Nucleus accumbens (tissue), 56 donors: ENCODE measurements around the gene NR5A2.
"Not testable (repeated sequence)": the region's sequence is repeated elsewhere in the genome, so short reads cannot be mapped to it uniquely, and the experiment has no call there.

Source experiments
- DNase-seq, 56 donors: peaks; one replicate each; lab custom pipeline; 2025; lab: John Stamatoyannopoulos, UW

The NR5A2 gene

DNA sequence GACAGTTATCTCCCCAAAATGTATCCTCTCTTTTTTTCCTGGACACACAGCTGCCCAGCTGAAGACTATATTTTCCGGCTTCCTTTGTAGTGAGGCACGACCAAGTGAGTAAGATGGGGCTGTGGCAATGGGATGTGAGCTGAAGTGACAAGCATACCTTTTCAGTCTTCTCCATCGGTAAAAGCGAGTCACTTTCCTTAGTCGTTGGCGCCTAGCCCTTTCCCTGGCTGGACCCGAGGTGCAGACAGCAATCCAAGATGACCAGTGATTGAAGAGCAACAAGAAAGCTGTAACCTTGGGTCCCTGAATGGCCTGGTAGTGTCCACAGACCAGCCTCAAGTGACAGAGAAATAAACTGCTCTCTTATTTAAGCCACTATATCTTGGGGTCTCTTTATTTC, 155.2 kb downstream of the NR5A2 start:
- no peak for DNase-seq

DNA sequence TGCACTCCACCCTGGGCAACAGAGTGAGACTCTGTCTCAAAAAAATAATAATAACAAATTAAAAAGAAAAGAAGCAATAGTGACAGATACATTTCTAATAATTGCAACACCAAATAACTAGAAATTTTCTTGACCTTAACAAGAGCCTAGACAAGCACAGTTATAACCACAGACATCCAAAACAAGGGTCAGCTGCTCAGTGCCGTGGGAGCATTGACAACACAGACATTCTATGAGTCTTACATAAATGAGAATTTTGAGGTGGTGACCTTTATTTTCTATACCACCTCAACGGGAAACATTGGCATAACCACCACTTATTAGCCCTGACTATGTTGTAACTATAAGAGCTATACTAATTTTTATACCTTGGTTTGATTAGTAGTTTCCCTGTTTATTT, 156.1 kb downstream of the NR5A2 start:
- no peak for DNase-seq

DNA sequence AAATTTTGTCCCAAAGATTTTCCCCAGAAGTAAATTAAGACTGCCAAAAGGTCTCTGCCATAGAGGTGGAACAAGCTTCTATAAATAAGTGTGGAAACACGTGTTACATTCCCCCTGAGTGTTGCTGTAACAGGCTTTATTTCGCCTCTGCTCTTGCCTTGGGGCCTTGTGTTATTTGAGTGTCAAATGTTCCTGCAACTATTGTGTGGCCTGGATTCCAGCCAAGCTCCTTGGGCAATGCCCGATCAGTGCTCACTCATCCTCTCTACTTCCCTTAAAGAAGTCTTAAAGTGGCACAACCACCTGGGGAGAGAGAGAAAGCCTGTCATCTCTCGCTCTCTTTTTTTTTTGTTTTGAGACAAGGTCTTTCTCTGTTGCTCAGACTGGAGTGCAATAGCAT, 156.7 kb downstream of the NR5A2 start:
- peak in 20 of 56 donors; percentile 3 to 59 (median 16) for DNase-seq

DNA sequence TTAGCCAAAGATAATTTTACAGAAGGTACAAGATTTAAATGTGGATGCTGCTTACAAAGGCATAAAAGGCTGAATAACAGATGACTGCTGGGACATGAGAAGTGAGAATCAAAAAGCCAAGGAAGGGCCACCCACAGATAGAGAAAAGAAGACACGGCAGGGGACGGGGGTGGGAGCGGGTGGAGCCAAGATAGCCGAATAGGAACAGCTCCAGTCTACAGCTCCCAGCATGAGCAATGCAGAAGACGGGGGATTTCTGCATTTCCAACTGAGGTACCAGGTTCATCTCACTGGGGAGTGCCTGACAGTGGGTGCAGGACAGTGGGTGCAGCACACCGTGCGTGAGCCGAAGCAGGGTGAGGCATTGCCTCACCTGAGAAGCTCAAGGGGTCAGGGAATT, 157.7 kb downstream of the NR5A2 start:
- DNase-seq: peak in 10 of 56 donors; percentile 3 to 36 (median 13)

DNA sequence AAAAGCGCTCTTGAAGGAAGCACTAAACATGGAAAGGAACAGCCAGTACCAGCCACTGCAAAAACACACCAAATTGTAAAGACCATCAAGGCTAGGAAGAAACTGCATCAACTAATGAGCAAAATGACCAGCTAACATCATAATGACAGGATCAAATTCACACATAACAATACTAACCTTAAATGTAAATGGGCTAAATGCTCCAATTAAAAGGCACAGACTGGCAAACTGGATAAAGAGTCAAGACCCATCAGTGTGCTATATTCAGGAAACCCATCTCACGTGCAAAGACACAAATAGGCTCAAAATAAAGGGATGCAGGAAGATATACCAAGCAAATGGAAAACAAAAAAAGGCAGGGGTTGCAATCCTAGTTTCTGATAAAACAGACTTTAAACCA, 159.8 kb downstream of the NR5A2 start:
- not testable (repeated sequence) for DNase-seq

DNA sequence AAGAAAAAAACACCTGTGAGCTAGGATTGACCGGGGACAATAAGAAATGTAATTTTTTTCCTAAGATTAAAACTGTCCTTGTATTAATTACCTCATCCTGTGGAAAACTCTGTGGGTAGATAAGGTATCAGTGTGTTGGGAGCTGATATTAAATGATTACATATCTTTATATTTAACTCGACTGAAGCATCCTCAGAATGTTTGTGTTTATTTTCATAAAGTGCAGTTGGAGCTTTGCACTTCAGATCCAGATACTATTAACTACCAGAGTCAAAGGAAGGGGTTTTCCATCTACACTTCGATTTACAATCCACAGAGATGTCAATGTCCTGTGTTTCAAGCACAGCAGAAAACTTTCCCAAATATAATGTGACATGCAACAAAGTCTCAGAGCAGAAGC, 164.5 kb downstream of the NR5A2 start:
- DNase-seq: no peak

DNA sequence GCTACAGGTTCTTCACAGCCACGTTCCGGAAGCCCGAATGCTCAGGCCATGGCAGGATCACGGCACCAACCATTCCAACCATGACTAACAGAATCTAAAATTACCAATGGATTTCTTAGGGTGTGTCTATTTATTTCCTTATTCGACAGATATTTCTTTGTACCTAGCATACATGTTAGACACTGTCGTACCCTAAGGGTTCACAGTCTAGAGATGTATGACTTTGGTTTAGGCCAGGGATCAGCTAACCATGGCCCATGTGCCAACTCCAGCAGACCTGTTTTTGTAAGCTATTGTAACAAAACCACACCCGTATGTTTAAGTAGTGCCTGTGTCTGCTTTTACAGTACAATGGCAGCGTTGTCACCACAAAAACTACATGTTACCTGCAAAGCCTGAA, 167.0 kb downstream of the NR5A2 start:
- DNase-seq: no peak

DNA sequence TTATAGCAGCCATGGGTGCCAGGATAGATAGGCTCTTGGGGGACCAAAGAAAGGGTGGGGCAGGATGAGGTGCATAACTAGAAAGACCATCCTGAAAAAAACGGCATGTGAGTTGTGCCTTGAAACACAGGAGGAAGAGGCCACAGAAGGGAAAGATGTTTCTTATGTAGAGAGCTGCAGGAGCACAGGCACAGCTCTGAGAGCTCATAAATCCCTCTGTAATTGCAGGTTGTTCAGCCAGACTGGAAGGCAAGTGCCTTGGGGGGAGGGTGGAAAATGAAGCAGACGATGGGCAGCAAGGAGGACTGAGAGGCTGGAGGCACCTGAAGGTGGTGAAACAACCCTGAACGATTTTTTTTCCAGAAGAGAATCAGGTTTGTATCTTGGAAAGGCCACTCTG, 170.7 kb downstream of the NR5A2 start:
- no peak for DNase-seq

DNA sequence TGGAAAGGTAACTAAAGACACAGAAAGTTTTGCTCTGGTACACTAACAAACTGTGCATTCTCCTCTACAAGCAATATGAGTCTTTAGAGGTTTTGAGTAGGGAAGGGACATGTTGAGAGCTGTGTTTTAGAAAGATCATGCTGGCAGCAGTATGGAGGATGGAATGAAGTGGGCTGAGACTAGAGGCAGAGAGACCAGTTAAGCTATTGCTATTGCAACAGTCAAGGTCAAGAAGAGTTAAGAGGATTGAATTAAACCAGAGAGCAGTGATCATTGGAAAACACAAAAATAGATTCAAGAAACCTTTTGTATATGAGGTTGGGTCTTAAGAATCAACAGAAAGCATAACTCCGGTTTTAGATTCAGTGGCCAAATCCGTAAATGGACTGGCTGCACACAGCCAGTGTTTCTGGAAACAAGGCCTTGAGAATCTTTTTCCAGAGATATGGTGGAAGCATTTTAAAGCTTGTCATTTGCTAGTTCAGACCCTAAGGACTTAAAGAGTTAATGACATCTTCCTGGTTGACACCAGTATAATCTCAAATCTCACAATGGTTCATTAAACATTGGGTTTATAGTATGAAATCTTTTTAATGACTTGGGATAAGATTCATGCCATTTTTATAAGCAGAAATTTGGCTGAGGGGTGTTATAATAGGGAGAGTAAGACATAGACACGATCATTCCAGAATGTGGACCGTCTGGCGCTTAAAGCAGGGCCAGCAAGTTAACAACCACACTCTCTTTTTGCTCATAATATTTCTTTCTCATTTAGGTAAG, 177.9 kb downstream of the NR5A2 start:
- no peak for DNase-seq

DNA sequence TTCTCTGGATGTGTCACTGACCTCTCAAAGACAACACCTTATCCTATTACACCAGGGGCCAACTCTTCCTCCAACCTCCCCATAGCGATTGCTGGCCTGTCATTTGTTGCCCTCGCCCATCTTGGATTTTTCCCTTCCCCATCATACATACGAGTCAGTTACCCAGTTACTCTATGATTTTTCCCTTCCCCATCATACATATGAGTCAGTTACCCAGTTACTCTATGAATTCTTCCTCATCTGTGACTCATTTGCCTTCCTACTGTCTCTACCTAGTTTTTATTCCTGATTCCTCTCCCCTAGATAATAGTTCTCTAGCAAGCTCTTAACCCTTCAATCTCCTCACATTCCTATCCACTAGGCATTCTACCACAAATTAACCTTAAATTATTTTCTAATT, 178.8 kb downstream of the NR5A2 start:
- no peak for DNase-seq

DNA sequence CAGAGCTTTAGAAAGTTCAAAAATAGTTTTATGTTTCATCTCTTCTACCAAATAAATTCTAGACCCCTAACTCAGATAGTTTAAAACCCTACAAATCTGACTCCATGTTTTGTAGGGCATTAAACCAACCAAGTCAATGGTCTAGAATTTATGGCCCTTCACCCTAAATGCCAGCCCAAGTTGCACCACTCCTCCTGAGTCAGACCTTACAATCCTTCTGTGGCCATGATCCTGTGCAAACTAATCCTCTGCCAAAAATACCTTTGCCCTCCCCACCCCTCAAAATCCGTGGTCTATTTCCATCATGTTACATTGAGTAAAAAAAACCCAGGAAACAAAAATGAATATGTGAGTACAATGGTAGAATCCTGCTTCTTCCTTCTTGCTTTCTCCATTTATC, 179.3 kb downstream of the NR5A2 start:
- DNase-seq: no peak

DNA sequence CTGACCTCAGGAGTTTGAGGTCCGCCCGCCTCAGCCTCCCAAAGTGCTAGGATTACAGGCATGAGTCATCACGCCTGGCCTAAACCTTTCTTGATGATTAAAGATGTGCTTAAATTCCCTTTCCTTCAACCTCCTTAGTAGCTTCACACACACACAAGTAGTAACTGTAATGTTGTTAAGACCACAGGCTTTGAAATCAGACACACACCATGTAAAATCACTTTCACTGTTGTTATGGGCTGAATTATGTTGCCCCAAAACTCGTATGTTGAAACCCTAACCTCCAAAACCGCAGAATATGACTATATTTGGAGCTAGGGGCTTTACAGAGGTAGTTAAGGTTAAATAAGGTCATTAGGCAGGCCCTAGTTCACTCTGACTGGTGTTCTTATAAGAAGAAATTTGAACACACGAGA, 180.2 kb downstream of the NR5A2 start:
- no peak for DNase-seq

DNA sequence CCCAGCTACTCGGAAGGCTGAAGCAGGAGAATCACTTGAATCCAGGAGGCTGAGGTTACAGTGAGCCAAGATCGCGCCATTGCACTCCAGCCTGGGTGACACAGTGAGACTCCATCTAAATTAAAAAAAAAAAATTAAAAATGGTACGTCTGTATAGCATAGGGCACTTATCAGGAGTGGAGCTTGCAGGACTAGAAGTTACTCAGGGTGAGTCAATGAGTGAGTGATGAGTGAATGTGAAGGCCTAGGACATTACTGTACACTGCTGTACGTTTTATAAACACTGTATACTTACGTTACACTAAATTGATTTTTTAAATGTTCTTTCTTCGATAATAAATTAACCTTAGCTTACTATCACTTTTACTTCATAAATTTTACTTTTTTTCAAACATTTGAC, 183.6 kb downstream of the NR5A2 start:
- no peak for DNase-seq

DNA sequence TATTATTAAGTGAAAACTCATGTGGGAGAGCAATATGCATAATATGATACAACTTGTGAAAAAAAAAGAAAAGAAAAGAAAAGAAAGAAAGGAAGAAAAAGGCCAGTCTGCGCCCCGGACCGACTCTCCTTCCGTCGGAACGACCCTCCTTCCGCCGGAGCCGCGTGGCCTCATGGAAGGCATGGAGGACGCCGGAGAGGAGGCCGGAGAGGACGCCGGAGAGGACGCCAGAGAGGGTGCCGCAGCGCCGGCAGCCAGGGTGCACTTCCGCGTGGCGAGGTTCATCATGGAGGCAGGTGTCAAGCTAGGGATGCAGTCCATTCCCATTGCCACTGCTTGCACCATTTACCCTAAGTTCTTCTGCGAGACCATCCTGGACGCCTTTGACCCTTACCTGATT, 185.9 kb downstream of the NR5A2 start:
- no peak for DNase-seq

DNA sequence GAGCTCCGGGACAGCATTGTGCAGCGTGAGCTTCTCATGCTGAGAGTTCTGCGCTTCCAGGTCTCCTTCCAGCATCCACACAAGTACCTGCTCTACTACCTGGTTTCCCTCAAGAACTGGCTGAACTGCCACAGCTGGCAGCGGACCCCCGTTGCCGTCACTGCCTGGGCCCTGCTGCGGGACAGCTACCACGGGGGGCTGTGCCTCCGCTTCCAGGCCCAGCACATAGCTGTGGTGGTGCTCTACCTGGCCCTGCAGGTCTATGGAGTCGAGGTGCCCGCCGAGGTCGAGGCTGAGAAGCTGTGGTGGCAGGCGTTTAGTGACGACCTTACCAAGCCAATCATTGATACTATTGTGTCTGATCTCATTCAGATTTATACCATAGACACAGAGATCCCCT, 186.4 kb downstream of the NR5A2 start:
- DNase-seq: no peak

DNA sequence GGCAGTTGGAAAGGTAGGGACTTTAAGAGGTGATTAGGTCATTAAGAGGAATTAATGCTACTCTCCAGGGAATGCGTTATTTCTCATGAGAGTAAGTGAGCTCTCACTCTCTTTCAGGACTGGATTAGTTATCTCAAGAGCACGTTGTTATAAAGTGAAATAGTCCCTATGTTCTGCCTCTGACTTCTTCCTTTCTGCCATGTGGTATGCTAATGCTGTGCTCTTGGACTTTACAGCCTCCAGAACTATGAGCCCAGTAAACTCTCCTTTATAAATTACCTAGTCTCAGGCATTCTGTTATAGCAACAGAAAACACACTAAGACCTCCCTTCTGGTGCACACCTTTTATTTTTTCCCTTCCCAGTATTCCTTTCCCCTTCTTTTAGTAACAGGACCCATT, 187.8 kb downstream of the NR5A2 start:
- DNase-seq: no peak

DNA sequence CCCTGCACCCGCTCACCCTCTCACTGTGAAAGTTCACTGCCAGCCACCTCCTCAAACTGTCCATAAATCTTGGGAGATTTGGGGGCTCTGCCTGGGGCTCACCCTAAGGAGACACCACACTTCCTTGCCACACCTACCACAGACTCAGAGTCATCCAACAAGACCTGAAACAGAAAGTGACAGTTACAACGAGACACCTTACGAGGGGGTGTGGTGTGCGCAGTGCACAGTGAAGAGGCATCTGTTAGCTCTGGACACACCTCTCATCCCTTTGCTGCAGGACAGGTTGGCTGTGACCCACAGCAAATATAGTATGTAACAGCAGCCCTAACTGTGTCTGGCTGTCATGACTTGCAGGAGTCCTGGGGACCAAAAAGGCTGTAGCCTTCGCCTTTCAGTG, 190.2 kb downstream of the NR5A2 start:
- DNase-seq: no peak

DNA sequence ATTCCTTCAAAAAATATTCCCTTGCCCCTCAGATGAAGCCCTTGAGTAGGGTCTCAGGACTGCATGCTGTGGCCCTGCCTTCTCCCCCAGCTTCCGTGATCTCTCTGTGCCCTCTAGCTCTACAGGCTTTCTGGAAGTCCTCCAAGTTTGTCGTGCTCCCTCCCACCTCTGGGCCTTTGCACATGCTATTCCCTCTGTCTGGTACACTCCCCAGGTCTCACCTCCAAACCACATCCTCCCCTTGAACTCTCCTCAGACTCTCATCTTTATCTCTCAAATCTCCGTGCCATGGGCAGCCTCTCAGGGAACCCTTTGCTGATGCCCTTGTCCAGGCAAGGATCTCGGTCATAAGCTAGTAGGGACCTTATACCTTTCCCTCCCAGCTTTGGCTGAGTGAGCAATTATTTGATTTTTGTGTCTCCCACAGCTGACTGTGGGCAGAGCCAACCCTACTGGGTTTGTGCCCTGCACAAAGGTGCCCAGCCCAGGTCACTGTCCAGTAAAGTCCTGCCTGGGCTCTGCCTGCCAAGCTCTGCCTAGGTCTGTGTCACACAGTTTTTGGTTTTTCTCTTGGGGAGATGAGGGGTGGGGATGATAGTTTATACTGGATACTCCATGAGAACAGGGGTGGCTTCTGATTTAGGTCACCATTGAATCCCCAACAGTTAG, 194.2 kb downstream of the NR5A2 start:
- no peak for DNase-seq

DNA sequence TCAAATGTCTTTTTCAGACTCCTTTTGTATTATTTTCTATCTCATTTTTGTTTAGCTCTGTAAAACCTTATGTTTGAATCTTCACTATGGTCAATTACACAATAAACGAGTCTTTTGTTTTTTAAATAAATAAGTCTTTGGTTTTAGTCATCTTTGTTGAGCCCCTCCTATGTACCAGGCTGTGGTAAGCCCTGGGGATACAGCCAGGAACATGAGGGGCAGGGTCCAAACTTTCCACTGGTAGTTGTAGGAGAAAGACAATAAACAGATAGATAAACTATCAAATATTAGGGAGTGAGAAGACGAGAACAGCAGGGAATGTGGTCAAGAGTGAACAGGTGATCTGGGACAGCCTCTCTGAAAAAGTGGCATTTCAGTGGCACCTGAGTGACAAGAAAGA, 195.7 kb downstream of the NR5A2 start:
- no peak for DNase-seq

DNA sequence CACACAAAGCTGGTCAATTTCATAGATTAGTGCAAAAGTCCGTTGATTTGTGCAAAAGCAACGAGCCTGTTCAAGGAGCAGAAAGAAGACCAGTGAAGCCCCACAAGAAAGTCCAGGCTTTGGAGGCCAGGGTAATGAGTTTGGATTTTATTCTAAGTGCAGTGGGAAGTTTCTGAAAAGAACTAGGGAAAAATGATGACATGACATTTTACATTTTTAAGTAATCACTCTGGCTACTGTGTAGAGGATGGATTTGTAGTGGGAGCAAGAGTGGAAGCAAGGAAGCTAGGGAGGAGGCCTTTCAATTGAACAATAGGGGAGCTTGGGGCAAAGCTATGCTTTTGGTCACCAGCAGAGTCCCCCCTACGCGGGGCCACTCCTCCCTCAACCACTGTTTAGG, 196.1 kb downstream of the NR5A2 start:
- no peak for DNase-seq

DNA sequence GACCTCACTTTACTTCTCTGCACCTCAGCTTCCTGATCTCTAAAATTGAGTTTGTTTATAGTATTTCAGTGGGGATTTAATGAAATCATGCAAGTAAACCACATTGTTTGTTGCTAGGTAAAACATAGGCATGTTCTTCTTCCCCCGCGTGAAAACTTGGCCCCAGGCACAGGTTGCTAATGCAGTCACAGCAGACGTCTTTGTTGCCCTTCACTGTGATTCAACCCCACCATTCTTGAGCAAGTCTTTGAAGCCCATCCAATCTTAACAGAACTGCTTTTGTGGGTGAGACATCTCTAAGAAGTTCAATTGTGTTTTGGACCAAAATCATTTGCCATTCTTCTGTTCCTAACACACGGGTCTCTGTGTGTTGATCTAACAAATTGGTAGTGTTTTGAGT, 196.8 kb downstream of the NR5A2 start:
- DNase-seq: no peak

DNA sequence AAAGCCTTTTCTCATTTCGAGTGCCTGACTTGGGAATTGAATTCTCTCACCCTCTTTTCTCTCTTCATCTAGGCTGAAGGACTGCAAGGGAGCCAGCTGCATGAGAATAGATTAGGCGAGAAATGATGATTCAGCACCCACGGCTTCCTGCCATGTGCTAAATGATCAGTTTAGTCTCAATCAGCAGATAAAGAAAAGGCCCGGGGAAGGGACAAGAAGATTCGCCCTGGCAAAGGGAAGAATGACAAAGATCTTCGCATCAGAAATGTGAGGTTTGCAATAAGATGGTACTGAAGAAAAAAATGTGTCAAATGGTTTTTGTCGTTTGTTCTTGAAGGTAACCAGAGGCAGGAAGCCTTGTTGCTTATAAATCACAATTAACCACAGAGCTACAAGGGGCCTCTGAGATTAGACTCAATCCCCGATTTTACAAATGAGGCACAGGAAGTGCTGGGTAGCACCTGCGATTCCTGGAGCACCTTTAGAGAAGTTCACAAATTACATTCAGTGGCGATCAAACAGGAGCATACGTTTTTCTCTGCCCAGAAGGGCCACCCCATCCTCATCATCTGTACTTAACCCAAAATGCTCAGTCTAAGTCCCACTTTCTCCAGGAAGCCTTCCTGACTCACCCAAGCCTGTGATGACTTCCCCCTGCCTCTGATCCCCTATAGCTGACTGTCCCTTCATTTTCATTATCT, 198.9 kb downstream of the NR5A2 start:
- DNase-seq: no peak
